Fibroblast of skin of left biceps (primary cell): ENCODE results near the gene AKAP13.
"Not testable (repeated sequence)": the region's sequence is repeated elsewhere in the genome, so short reads cannot be mapped to it uniquely, and the experiment has no call there.

Experiments
- DNase-seq, 2 experiments: peaks; one replicate each; pipeline ENCODE4 v3.0.0-alpha.2; 2013; ENCODE audit warnings: low read depth in 2 of 2

Gene AKAP13

GRCh38 chr15:85563328-85563727 is 182.9 kb downstream of the AKAP13 start:
- DNase-seq: no peak

GRCh38 chr15:85563731-85564130 is 183.3 kb downstream of the AKAP13 start:
- DNase-seq: no peak

GRCh38 chr15:85564686-85565085 is 184.3 kb downstream of the AKAP13 start:
- DNase-seq: no peak

- no peak for DNase-seq
Measured at GRCh38 chr15:85568261-85568808, 187.9 kb downstream of the AKAP13 start.

DNA sequence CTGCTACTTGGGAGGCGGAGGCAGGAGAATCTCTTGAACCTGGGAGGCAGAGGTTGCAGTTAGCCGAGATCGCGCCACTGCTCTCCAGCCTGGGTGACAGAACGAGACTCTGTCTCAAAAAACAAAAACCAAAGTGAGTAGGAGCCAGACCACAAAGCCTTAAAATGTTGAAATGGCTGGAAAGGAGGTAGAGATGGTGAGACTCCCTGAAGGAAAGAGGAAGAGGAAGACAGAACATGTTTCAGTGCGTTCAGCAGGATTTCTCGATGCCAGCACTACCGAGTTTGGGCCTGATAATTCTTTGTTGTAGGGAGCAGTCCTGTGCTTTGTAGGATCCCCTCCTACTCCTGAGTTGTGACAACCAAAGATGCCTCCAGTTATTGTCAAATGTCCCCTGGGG is 189.9 kb downstream of the AKAP13 start:
- no peak for DNase-seq

- DNase-seq: no peak
Measured at GRCh38 chr15:85571780-85572179, 191.4 kb downstream of the AKAP13 start.

GRCh38 chr15:85576392-85576791 is 196.0 kb downstream of the AKAP13 start:
- no peak for DNase-seq

DNA sequence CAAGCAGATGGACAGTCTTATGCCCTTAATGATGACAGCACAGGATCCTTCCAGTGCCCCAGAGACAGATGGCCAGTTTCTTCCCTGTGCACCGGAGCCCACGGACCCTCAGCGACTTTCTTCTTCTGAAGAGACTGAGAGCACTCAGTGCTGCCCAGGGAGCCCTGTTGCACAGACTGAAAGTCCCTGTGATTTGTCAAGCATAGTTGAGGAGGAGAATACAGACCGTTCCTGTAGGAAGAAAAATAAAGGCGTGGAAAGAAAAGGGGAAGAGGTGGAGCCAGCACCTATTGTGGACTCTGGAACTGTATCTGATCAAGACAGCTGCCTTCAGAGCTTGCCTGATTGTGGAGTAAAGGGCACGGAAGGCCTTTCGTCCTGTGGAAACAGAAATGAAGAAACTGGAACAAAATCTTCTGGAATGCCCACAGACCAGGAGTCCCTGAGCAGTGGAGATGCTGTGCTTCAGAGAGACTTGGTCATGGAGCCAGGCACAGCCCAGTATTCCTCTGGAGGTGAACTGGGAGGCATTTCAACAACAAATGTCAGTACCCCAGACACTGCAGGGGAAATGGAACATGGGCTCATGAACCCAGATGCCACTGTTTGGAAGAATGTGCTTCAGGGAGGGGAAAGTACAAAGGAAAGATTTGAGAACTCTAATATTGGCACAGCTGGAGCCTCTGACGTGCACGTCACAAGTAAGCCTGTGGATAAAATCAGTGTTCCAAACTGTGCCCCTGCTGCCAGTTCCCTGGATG is 198.7 kb downstream of the AKAP13 start:
- no peak for DNase-seq

- no peak for DNase-seq
Measured at GRCh38 chr15:85579957-85580694, 199.7 kb downstream of the AKAP13 start.

- no peak for DNase-seq
Measured at GRCh38 chr15:85580879-85581278, 200.5 kb downstream of the AKAP13 start.

GRCh38 chr15:85581495-85581894 is 201.1 kb downstream of the AKAP13 start:
- DNase-seq: no peak

DNA sequence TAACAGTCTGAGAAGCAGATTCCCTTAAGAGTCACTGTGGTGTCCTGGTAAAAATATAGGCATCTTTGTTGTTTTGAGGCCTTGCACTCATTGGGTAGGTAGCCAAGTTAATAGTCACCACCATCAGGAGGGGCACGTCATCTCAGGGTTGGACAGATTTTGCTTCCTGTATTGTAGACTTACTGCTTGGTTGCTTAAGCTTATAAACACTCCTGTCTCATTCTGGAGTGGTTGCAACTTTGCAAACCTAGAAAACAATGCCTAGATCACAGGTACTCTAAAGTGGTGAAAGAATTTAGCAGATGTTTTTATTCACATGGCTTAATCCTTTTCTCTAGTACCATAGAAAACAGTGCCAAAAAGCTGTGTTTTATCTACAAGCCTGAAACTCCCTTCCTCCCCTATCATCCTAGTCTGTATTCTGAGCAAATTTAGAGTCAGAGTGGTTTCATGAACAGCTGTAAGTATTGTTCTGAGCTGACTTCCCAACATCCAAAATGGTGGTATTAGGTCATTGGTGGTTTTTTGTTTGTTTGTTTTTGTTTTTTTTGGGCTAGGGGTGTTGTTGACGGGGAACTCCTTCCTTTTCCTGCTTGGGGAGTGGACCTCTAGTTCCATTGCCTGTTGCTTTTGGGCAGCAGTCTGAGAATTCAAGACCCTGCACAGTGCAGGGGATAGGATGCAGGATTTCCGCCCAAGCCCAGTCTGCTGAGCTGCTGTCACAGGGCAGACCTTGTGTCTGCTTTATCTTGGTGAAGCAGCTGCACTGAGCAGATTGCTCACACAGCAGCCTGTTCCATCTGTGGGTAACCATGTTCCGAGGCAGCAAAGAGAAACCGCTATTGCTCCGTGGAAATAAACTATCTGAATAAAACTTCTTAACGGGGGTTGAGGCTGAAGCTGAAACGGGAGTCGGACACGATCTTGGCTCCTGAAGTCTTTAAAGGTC is 202.0 kb downstream of the AKAP13 start:
- no peak for DNase-seq

GRCh38 chr15:85583442-85583841 is 203.0 kb downstream of the AKAP13 start:
- no peak for DNase-seq

DNA sequence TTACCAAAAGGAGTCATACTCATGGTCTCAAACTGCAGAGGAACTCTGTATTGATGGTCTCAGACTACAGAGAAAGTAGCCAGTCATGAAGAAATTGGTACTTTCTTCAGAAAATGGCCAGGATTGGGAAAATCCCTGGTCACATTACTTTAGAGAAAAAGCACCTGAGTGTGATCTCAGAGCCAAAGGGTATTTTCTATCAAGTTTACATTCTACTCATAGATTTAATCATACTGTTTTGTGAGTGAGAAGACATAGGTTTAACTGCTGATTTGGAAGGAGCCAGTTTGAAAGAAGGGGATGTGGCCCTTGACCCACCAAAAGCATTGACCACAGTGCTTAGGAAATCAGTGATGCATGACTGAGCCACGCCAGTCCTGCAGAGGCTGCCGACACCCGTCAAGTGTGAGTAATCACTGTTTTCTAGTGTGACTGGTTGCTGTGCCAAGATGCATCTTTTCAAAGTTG is 203.6 kb downstream of the AKAP13 start:
- no peak for DNase-seq

DNA sequence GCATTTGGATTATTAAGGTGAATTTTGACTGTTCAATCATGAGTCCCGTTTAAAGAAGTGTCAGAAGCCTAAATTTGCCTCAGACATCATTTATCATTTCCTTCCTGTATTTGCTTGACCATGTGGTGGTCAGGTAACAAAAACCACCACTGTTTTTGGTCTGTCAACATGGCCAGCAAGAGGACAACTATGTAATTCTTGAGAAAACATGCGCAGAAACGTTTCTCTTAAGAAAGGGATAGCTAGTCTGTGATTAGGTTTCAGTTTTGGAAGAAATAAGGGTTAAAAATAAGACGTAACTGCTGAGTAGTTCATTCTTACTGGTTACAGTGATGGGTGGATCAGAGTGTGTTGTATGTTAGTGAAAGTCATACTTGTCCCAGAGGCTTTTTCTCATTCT is 204.5 kb downstream of the AKAP13 start:
- no peak for DNase-seq

GRCh38 chr15:85586196-85586595 is 205.8 kb downstream of the AKAP13 start:
- not testable (repeated sequence) for DNase-seq

DNA sequence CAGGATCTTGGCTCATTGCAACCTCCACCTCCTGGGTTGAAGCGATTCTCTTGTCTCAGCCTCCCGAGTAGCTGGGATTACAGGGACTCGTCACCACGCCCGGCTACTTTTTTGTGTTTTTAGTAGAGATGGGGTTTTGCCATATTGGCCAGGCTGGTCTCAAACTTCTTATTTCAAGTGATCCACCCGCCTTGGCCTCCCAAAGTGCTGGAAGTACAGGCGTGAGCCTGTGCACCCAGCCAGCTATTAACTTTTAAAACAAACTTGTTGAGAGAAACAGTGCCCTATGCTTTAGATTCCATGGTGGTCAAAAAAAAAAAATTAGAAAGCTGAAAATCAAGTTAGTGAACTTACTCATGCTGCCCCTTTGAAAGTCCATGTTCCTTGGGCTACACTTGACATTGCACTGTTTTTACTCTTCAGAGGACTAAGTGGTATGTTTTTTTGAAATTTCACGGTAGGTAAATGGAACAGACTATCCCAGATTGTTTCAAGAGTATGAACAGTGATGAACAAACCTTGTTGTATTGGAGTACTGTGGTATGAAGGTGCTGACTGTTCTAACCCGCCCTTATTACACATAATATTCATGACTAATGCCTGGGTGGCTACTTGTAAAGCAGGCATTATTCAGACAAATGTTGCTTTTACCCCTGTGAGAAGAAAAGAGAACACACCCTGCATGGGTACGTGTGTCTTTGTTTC is 207.5 kb downstream of the AKAP13 start:
- DNase-seq: no peak

DNA sequence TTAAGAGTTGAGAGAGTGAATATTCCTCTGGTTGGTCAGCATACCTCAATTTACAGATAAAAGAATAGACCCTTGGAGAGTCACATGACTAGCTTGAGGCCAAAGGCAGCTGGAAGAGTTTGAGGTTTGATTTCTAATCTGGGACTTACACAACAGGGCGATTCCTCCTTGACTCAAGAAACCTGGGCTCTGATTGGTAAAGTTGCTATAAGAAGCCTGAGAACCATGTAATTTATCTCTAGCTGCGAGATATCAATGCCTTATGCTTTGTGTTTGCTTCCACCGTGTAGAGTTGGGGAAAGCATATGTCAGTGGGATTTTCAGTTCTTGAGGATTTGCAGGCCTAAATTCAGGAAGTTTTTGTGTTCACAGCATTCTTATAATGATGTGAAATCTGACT is 208.3 kb downstream of the AKAP13 start:
- DNase-seq: no peak

- no peak for DNase-seq
Measured at GRCh38 chr15:85589851-85590250, 209.4 kb downstream of the AKAP13 start.

- DNase-seq: no peak
Measured at GRCh38 chr15:85591622-85592021, 211.2 kb downstream of the AKAP13 start.

GRCh38 chr15:85592148-85592547 is 211.7 kb downstream of the AKAP13 start:
- peak; percentile 51 to 63 for DNase-seq
